K562 (cell line): ENCODE results near the gene FERMT3. TPM values are rescaled to one million over a fixed set of nuclear protein-coding genes. Genes with fewer than 3 reads are reported as not detected.

ENCODE experiments used
- ATAC-seq: fragments of 200-7000 bp; cut with Tn5 transposase; 3 replicates; pipeline ENCODE4 v1.9.1; 2020; ENCODE audit warnings: moderate library complexity
- BruUV-seq: library from RNA; stranded (reverse); fragments of 400-500 nt; replicated peaks from 2 replicates; lab custom pipeline; 2021; lab: Mats Ljungman, UMichigan
- CTCF ChIA-PET: fragments of 300-600 bp; formaldehyde crosslinking; extraction: SDS; loops from one replicate; lab custom pipeline; 2021; ENCODE audit warnings: low intra/inter-chr PET ratio; lab: Yijun Ruan, JAX
- POLR2A ChIA-PET: fragments of 300-600, 350-650 bp; sonication (Branson Sonifier 250); formaldehyde crosslinking; extraction: SDS; loops from one replicate; lab custom pipeline; 2021; ENCODE audit warnings: antibody characterized with exemption, inconsistent platforms; lab: Yijun Ruan, JAX
- DNase-seq, 4 experiments: peaks; one replicate each; pipeline versions ENCODE4 v3.0.0 to v3.0.0-alpha.2; 2011 to 2018; ENCODE audit warnings: low spot score in 3 of 4, mixed read lengths in 3 of 4; ENCODE audit errors: extremely low read depth in 1 of 4
- FAIRE-seq: peaks from 2 replicates; lab custom pipeline; 2011; peaks lifted over from hg19 to GRCh38; lab: Jason Lieb, UNC
- H2AFZ ChIP-seq: 2 replicates; pipeline ENCODE4 v1.6.0; 2011; ENCODE audit warnings: low read depth, low read length, control low read depth, inconsistent platforms
- H3K27ac ChIP-seq: fragments of 200-600 bp; 3 replicates; pipeline ENCODE4 v1.8.0; 2011; ENCODE audit warnings: low read depth, mild to moderate bottlenecking, control low read depth, inconsistent platforms, low read length, moderate library complexity, mixed read lengths; ENCODE audit errors: extremely low read depth
- H3K27me3 ChIP-seq, 2 experiments: fragments of 300-600 bp in 1 of 2; 2 replicates in 1 of 2; 3 replicates in 1 of 2; pipeline versions ENCODE4 v1.6.0 to v1.8.0; 2011; ENCODE audit warnings: inconsistent platforms in 2 of 2, low read length in 2 of 2, mild to moderate bottlenecking in 1 of 2, mixed read lengths in 1 of 2, moderate library complexity in 1 of 2; ENCODE audit not compliant: control insufficient read depth in 2 of 2, insufficient read depth in 2 of 2
- H3K36me3 ChIP-seq: fragments of 300-600 bp; 3 replicates; pipeline ENCODE4 v1.8.0; 2011; ENCODE audit warnings: mild to moderate bottlenecking, low read length, inconsistent platforms; ENCODE audit not compliant: control insufficient read depth, insufficient read depth
- H3K4me1 ChIP-seq, 2 experiments: fragments of 200-600 bp in 1 of 2; replicated peaks in 1 of 2; 2 replicates in 1 of 2; 3 replicates in 1 of 2; pipeline versions ENCODE4 v1.5.1 to v1.8.0; 2011; ENCODE audit warnings: inconsistent platforms in 2 of 2, low read length in 2 of 2, mild to moderate bottlenecking in 1 of 2, mixed read lengths in 1 of 2, moderate library complexity in 1 of 2; ENCODE audit not compliant: control insufficient read depth in 2 of 2, insufficient read depth in 2 of 2
- H3K4me2 ChIP-seq: 2 replicates; pipeline ENCODE4 v1.6.1; 2011; ENCODE audit warnings: low read length, control low read depth, inconsistent platforms, mixed read lengths; ENCODE audit not compliant: insufficient read depth
- H3K4me3 ChIP-seq: fragments of 200-600 bp; sonication (generic), shearing (Covaris generic); 2 replicates; pipeline ENCODE4 v1.5.1; 2016; ENCODE audit warnings: control low read depth, inconsistent platforms
- H3K79me2 ChIP-seq: fragments of 200-600 bp; 3 replicates; pipeline ENCODE4 v1.8.0; 2011; ENCODE audit warnings: low read length, inconsistent platforms; ENCODE audit not compliant: control insufficient read depth, insufficient read depth
- H3K9ac ChIP-seq, 2 experiments: 2 replicates each; pipeline versions ENCODE4 v1.6.0 to v1.6.1; 2011; ENCODE audit warnings: low read depth in 2 of 2, low read length in 2 of 2, control low read depth in 1 of 2, inconsistent platforms in 1 of 2, mild to moderate bottlenecking in 1 of 2, mixed read lengths in 1 of 2; ENCODE audit not compliant: insufficient read depth in 1 of 2
- H3K9me1 ChIP-seq: one replicate; pipeline ENCODE4 v1.6.0; 2011; ENCODE audit warnings: inconsistent platforms, mild to moderate bottlenecking, low read length, moderate library complexity; ENCODE audit not compliant: control insufficient read depth, insufficient read depth
- H3K9me3 ChIP-seq: replicated peaks from 2 replicates; pipeline ENCODE4 v1.5.1; 2011; ENCODE audit warnings: low read depth, low read length, inconsistent platforms; ENCODE audit not compliant: control insufficient read depth, insufficient read depth
- H4K20me1 ChIP-seq: replicated peaks from 2 replicates; pipeline ENCODE4 v1.6.1; 2011; ENCODE audit warnings: low read length, inconsistent platforms, mixed read lengths; ENCODE audit not compliant: control insufficient read depth, insufficient read depth
- KLF16 ChIP-seq: IDR thresholded peaks from 2 replicates; pipeline ENCODE4 v1.6.1; 2016; ENCODE audit warnings: antibody characterized with exemption
- MTA1 ChIP-seq: fragments of 450-650 bp; IDR thresholded peaks from 2 replicates; pipeline ENCODE4 v1.6.1; 2017; ENCODE audit warnings: borderline replicate concordance
- TRIM28 ChIP-seq: fragments of 450-650 bp; IDR thresholded peaks from 2 replicates; pipeline ENCODE4 v1.6.1; 2017
- ZKSCAN3 ChIP-seq: fragments of 250-450 bp; sonication (Bioruptor Pico); IDR thresholded peaks from 2 replicates; pipeline ENCODE4 v1.4.0; 2020
- ZNF121 ChIP-seq: sonication (generic); formaldehyde crosslinking; conservative IDR thresholded peaks from 2 replicates; pipeline ENCODE4 v1.8.0; 2022; ENCODE audit warnings: missing genetic modification reagents
- ZNF143 ChIP-seq: sonication (generic); formaldehyde crosslinking; IDR thresholded peaks from 2 replicates; pipeline ENCODE4 v1.9.0; 2022; ENCODE audit warnings: mild to moderate bottlenecking, missing genetic modification reagents
- ZNF75A ChIP-seq: fragments of 450-650 bp; formaldehyde crosslinking; IDR thresholded peaks from 2 replicates; pipeline ENCODE4 v1.4.0; 2020; ENCODE audit warnings: mild to moderate bottlenecking
- ZNF766 ChIP-seq: fragments of 200-800 bp; sonication (Bioruptor generic); conservative IDR thresholded peaks from 2 replicates; pipeline ENCODE4 v1.6.1; 2016; ENCODE audit warnings: missing genetic modification characterization, missing compliant biosample characterization
- WGBS: fragments of 100-300 bp; shearing (Covaris generic); methylation state at CpG from one replicate; pipeline ENCODE4 v1.1.6; 2016; ENCODE audit warnings: low coverage, mixed read lengths; ENCODE audit not compliant: insufficient coverage; ENCODE audit errors: missing lambda C conversion rate; 5-methylcytosine and 5-hydroxymethylcytosine counted together
- in situ Hi-C: fragments of 300-500 bp; cut with MboI; formaldehyde crosslinking; loops from 4 replicates; pipeline ENCODE4 v1.15.0; 2018; ENCODE audit warnings: inconsistent platforms, mixed read lengths
- intact Hi-C: fragments of 100-400 bp; cut with micrococcal nuclease; formaldehyde crosslinking; loops from 2 replicates; pipeline ENCODE4 v1.14.2; 2022
- polyA plus RNA-seq, 8 experiments: library from polyadenylated mRNA; depleted of rRNA in 4 of 8; stranded (reverse) in 5 of 8; unstranded in 3 of 8; fragments of >200 nt; fragmentation: Nextera tagmentation in 2 of 8; fragmentation: Illumina TruSeq in 1 of 8; extraction: Ambion mirVana in 2 of 8; extraction: Trizol in 1 of 8; gene quantifications; 2 replicates each; pipeline versions ENCODE4 v1.2.1 to v1.2.3, GENCODE V29; 2011 to 2014; ENCODE audit warnings: inconsistent platforms in 1 of 8, missing spikeins in 1 of 8
- total RNA-seq, 7 experiments: library from RNA; depleted of rRNA in 6 of 7; stranded (reverse); fragments of >200 nt in 6 of 7; fragmentation: Illumina TruSeq in 2 of 7; extraction: Trizol in 2 of 7; gene quantifications; 2 replicates each; pipeline versions ENCODE4 v1.2.1 to v1.2.3, GENCODE V29; 2011 to 2021; ENCODE audit warnings: low replicate concordance in 1 of 7

The FERMT3 gene
- total and polyA plus RNA-seq, 9 of the 15 experiments (the other 6 are each of a cell fraction or from before 2014, with no cell fraction given), result 3.2 to 275 (median 79.7) TPM

- TF ChIP-seq ZNF75A (CRISPR knock-in tag) (no peak), TRIM28 (no peak), MTA1 (no peak), ZKSCAN3 (no peak), ZNF766 (CRISPR knock-in tag) (no peak), KLF16 (no peak)
These were observed 9.9 kb upstream of the FERMT3 start (continued) for GRCh38 chr11:64196626-64197025.

- TF ChIP-seq ZNF121 (CRISPR knock-in tag), result 0 out of 2 replicates have a peak, but pooled peaks have one; percentile 30
- no peak for TF ChIP-seq ZNF143
- DNase-seq (no peak), ATAC-seq (no peak), FAIRE-seq (no peak)
- H3K9ac ChIP-seq, result no peak overlapping the region
- H2AFZ ChIP-seq, result no peak overlapping the region
- no peak overlapping the region for H3K27ac ChIP-seq
- ChIA-PET POLR2A (interaction anchor here (1.5 kb wide), 1 partner anchor 8 kb away, joined by 4 read pairs; the partner anchor contains the start of gene FERMT3), CTCF (no interaction called here)
- WGBS, result 90% methylated on average over 2 of the region's 2 CpGs
- H3K36me3 ChIP-seq, result peaks cover 94% of the 10 kb centered on the region
- no peak overlapping the region for H3K4me2 ChIP-seq
- H3K4me1 ChIP-seq, result peaks cover under 1 to 4% of the 10 kb centered on the region in 2 experiments; a peak in 2 of 5 replicates
- no peak overlapping the region for H3K4me3 ChIP-seq
- no peaks in the 10 kb centered on the region for H3K27me3 ChIP-seq
- H3K79me2 ChIP-seq, result peaks cover 15% of the 10 kb centered on the region
- in situ Hi-C loops, result no loop called here
- intact Hi-C loops, result no loop called here
- BruUV-seq, result no TSS peak
- H4K20me1 ChIP-seq, result no peaks in the 10 kb centered on the region
- H3K9me1 ChIP-seq, result no peaks in the 10 kb centered on the region
- H3K9me3 ChIP-seq, result no peaks in the 10 kb centered on the region
These were observed 8.0 kb upstream of the FERMT3 start for GRCh38 chr11:64198511-64198910.
